Putamen (tissue), 1 donor: ENCODE data around the gene DHRS13.
"Not testable (repeated sequence)": the region's sequence is repeated elsewhere in the genome, so short reads cannot be mapped to it uniquely, and the experiment has no call there.

Experiments
- DNase-seq: peaks from one replicate; pipeline ENCODE4 v3.0.0-alpha.2; 2016; ENCODE audit warnings: low spot score

The DHRS13 gene

DNA sequence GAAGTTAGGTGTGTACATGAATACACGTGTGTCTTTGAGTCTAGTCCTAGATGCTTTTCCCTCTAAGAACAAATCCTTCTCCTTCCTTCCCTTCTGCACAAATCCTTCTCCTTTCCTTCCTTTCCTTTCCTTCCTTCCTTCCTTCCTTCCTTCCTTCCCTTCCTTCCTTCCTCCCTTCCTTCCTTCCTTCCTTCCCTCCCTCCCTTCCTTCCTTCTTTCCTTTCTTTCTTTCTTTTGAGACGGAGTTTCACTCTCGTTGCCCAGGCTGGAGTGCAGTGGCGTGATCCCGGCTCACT is 615 bp upstream of the DHRS13 start:
- DNase-seq = not testable (repeated sequence)

- peak; percentile 34 for DNase-seq
Measured at GRCh38 chr17:28901866-28902818, 737 bp downstream of the DHRS13 start.

DNA sequence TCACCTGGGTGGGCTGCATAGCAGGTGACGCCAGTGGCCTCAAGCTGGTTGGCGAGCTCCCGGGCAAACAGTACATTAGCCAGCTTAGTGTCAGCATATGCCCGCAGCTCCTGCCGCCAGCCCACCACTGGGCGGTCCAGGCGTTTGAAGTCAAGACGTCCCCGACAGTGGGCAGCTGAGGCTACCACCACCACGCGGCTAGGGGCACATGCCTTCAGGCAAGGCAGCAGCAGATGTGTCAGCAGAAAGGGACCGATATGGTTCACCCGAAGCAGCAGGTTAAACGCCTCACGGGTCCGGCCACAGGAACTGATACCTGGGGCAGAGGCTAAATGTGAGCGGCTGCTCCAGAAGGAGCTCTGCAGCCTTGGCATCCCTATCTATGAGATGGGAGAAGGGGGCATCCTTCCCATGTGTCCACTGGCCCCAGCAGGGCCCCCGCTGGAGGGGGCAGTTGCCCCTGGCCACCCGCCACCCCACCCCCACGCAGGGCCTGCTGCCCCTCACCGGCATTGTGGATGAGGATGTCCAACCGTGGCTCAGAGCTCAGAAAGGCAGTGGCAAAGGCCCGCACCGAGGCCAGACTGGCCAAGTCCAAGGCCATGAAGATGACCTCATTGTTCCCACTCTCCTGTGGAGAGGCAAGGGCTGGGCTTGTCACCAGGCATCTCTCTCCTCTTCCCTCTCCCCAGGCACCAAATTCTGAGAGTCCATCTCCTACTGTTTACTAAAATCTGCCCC is 1.7 kb downstream of the DHRS13 start:
- no peak for DNase-seq

DNA sequence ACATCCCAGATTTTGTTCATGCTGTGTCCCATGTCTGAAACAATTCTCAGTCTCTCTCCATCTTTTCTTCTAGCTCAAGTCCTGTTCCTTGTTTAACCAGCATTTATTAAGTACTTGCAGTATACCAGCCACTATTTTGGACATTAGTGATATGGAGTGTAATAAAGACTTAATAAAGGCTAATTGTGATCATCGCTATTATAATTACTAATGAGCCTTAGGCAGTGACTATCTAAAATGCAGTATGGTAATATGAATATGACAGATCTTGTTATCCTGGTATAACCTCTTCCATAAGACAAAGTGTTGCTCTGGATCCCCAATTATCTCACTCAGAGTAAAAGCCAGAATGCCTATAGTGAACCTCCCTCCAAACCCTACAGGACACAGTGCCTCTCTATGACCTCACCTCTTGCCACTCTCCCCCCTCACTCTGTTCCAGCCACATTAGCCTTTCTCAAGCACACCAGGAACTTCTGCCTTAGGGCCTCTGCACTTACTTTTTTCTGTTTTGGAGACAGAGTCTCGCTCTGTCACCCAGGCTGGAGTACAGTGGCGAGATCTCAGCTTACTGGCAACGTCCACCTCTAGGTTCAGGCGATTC is 3.6 kb downstream of the DHRS13 start:
- DNase-seq = no peak

DNA sequence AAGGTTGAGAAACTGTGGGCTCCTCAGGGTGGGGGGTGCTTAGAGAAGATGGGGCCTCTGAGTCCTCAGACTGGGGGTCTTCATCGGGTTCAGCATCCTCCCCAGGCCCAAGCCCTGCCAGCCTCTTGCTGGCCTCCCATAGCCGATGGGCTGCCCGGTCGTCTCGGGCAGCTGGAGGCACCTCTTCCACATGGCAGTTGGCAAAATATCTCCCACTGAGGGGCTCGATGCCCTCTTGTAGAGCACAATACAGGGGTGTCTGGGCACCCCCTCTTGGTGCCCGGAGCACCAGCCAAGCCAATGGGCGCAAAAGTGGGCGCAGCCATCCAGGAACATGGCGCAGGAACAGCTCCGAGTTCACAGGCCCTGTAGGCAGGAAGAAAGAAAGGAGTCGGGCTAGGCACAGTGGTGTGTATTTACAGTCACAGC is 4.3 kb downstream of the DHRS13 start:
- no peak for DNase-seq

GRCh38 chr17:28897769-28898526 is 4.9 kb downstream of the DHRS13 start:
- DNase-seq = no peak

GRCh38 chr17:28896884-28897768 is 5.8 kb downstream of the DHRS13 start, which contains the start of gene FLOT2:
Gene FLOT2, minus strand, starts transcription at chr17:28897733. Its CDS starts 159 bp downstream, at chr17:28897574.
- no peak for DNase-seq

DNA sequence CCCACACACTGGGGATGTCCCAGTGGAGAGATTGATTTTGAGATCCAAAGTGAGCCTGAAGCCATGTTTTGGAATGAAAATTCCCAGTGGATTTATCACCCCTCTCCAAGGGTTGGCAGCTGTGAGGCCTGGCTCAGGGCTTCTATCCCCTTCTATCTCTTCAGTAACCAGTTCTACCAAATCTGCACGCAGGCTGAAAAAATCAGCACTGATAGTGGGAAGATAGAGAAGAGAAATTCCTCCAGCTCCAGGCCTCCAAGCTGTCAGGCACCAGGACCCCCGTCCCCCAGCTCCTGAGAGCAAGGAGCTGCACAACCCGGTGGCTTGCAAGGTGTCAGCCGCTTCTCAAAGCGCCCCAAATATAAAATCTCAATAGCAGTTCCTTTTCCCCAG is 6.4 kb downstream of the DHRS13 start:
- no peak for DNase-seq

DNA sequence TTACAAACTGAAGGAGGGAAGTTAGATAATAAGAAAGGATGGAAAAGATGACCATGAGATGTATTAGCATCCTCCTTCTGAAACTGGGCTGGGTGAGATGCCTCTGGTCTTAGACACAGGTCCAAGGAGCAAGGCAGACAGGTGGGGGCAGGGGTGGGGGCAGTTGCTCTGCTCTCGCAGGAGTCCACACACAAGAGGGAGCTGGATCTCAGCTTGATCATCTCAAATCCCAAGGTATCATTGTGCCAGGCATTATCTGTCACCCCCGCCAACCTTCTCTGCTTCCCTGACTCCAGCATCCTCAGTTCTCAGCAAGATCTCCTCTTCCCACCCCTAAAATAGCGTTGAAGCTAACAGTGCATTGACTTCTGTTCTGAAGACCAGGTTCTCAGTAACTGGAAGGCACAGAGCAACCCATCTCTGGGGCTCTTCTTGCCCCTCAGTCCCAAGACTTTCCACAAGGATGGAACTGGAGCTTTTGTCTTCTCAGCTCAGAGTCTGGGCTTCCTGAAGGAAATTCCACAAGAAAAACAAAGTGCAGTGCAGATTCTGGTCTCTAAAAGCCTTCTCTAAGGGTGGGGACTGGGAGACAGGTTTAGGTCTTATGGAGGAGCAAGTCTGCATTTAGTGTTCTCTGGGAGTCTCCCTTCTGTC is 7.0 kb downstream of the DHRS13 start:
- DNase-seq = no peak

DNA sequence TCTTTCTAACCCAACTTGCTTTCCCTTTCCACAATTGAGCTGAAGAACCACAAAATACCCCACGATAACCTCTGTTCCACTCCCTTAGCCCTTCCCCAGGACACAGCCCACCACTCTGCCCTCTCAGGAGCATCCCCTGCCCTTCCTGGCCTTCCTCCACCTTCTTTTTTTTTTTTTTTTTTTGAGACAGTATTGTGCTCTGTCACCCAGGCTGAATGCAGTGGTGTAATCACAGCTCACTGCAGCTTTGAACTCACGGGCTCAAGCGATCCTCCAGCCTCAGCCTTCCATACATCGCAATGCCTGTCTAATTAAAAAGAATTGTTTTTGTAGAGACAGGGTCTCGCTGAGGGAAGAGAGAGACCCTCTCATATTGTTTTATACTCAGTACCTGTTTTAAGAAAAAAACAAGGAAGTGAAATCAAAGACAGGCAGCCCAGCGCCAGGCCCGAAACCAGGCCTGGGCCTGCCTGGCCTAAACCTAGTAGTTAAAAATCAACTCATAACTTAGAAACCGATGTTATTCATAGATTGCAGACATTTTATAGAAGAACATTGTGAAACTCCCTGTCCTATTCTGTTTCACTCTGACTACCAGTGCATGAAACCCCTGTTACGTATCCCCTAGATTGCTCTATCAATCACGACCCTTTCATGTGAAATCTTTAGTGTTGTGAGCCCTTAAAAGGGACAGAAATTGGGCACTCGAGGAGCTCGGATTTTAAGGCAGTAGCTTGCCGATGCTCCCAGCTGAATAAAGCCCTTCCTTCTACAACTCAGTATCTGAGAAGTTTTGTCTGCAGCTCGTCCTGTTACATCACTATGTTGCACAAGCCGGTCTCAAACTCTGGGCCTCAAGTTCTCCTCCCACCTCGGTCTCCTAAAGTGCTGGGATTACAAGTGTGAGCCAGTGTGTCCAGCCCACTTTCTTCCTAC is 9.4 kb downstream of the DHRS13 start:
- DNase-seq = not testable (repeated sequence)

GRCh38 chr17:28892024-28892423 is 10.9 kb downstream of the DHRS13 start:
- no peak for DNase-seq

GRCh38 chr17:28891201-28891600 is 11.7 kb downstream of the DHRS13 start:
- DNase-seq = no peak

- DNase-seq = no peak
Measured at GRCh38 chr17:28889996-28890395, 12.9 kb downstream of the DHRS13 start.

DNA sequence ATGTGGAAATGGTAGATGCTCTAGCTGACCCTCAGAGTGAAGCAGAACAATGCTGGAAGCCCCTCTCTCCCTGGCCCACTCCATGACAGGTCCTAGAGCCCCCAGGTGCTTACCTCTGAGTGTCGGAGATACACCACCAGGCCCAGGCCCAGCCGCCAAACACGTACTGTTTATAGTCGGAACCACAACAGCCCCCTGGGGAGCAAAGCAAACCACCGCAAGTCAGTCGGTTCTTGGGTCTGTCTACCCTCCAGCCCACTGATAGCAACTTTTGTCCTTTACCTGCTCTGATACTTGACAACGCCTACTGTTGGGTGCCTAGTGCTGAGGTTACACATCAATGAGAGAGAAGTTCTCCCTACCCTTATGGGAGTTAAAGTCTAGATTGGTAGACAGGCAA is 14.0 kb downstream of the DHRS13 start:
- no peak for DNase-seq

DNA sequence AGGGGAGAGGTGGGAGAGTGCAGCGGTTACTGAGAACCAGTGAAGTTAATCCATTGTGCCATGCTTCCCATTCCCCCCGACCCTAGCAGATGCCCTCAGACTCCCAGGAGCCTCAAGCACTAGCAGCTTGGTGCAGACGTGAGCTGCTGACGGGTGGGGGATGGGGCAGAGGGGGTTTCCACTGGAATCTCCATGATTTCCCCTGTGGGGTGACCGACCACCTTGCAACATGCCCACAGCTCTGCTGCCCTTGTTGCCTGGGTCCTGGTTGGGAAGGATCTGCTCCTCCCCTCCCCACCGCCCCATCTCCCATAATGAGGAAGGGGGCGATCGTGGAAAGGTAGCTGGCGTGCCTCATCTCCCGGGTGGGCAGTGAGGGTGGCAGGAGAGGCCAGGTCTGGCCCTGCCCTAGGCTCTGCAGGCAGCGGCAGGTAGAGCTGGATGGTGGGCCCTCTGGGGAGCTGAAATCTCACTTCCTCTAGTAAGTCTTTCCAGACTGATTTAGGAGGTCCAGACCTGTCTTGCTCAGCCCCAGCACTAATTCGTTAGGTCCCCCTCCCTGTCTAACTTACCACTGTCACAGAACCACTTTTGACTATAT is 14.9 kb downstream of the DHRS13 start:
- no peak for DNase-seq

DNA sequence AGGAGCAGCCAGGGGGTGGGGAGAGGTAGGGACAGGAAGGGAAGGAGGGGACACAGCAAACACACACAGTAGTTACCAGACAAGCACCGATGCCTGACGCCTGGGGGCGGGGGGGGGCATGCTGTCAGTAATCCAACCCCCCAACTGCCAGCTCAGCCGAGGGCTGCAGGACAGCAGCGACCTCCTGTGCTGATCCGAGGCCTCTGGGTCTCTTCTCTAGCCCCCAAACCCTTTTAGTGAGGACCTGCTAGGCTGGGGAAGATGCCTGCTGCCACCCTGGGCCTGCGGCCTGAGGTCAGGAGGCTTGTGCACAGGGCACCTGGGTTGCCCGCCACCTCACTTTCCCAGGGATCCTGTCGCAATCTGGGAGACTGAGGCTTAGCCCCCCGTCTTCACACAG is 16.9 kb downstream of the DHRS13 start:
- no peak for DNase-seq

- no peak for DNase-seq
Measured at GRCh38 chr17:28885363-28885762, 17.5 kb downstream of the DHRS13 start.

DNA sequence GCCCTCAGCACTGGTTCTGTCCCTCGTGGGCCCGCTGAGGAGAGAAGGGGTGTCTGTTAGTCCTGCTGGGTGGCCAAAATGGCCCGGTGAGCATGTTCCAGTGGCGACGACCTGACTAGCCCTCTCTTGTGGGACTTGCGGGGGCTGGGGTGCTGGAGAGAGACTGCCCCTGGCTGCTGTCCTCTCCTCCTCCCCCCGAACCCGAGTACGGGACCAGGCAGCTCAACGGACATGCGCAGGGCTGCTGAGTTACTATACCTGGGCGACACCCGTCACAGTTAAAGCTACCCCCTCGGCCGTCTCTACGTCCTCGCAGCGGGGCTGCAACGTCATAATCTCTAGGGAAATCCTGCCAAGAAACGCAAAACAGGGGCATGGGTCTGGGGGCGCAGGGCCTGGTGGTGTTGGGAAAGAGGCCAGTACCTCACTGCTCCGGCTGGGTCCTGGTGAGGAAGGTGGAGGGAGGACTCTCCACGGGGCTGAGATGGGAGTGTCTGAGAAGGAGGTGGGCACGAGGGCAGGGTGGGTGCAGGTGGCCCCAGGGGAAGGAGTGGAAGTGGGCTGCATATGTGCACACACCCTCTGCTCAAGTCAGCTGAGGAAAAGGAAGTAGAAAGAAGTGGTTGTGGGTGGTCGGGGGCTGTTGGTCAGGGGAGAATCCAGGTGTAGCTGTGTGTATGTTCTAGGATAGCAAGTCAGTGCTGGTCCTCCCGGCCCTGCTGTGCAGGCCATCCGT is 18.7 kb downstream of the DHRS13 start:
- no peak for DNase-seq
